Measurements from ENCODE around the gene TEX52.

- TF ChIP-seq SPI1 (IDR thresholded peaks at IDR 0.05; ENCODE audit: borderline replicate concordance, insufficient read depth, low read depth, low read length) (no peak), POLR2A (IDR thresholded peaks at IDR 0.05; ENCODE audit: low read depth, low read length) (peak; percentile 27; the same call in 1 of the 2 replicates), MEF2A (IDR thresholded peaks at IDR 0.05; ENCODE audit: insufficient read depth, low read depth, low read length) (no peak), POU2F2 (IDR thresholded peaks at IDR 0.05; ENCODE audit: borderline replicate concordance, low read depth, low read length) (no peak), BCL3 (IDR thresholded peaks at IDR 0.05; ENCODE audit: borderline replicate concordance, insufficient read depth, low read depth, low read length, poor library complexity, severe bottlenecking) (no peak), ESRRA (IDR thresholded peaks at IDR 0.05; ENCODE audit: low read length) (no peak), ZNF384 (IDR thresholded peaks at IDR 0.05; ENCODE audit: borderline replicate concordance, low read depth, low read length) (no peak), FOXM1 (IDR thresholded peaks at IDR 0.05; ENCODE audit: low read depth, low read length) (no peak), NFIC (IDR thresholded peaks at IDR 0.05; ENCODE audit: low read depth, low read length) (no peak), EZH2 (IDR thresholded peaks at IDR 0.05; ENCODE audit: borderline replicate concordance, control insufficient read depth, low read depth, low read length) (no peak), REST (IDR thresholded peaks at IDR 0.05; ENCODE audit: low read depth, low read length) (no peak)
- TF ChIP-seq, protein P1, sequence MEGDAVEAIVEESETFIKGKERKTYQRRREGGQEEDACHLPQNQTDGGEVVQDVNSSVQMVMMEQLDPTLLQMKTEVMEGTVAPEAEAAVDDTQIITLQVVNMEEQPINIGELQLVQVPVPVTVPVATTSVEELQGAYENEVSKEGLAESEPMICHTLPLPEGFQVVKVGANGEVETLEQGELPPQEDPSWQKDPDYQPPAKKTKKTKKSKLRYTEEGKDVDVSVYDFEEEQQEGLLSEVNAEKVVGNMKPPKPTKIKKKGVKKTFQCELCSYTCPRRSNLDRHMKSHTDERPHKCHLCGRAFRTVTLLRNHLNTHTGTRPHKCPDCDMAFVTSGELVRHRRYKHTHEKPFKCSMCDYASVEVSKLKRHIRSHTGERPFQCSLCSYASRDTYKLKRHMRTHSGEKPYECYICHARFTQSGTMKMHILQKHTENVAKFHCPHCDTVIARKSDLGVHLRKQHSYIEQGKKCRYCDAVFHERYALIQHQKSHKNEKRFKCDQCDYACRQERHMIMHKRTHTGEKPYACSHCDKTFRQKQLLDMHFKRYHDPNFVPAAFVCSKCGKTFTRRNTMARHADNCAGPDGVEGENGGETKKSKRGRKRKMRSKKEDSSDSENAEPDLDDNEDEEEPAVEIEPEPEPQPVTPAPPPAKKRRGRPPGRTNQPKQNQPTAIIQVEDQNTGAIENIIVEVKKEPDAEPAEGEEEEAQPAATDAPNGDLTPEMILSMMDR (IDR thresholded peaks at IDR 0.05 in 2 of 3, conservative IDR thresholded peaks at IDR 0.05 in 1 of 3; ENCODE audit: control insufficient read depth in 2 of 3, extremely low read depth in 1 of 3, insufficient read depth in 1 of 3, low read depth in 3 of 3, low read length in 3 of 3): no peak
Observed at GRCh38 chr12:2857576-2857975, 737 bp upstream of the TEX52 start.
